Stimulated activated CD4-positive, alpha-beta T cell treated with anti-CD3 and anti-CD28 coated beads, Interleukin-12 subunit alpha, Interleukin-12 subunit beta, amount 100 ng/mL, for 4 hours (primary cell): ENCODE data around the gene EPHX1.
"Not testable (repeated sequence)": the region's sequence is repeated elsewhere in the genome, so short reads cannot be mapped to it uniquely, and the experiment has no call there.

Source experiments
- DNase-seq: peaks from one replicate; pipeline ENCODE4 v3.0.0-alpha.2; 2020

EPHX1 gene

DNA sequence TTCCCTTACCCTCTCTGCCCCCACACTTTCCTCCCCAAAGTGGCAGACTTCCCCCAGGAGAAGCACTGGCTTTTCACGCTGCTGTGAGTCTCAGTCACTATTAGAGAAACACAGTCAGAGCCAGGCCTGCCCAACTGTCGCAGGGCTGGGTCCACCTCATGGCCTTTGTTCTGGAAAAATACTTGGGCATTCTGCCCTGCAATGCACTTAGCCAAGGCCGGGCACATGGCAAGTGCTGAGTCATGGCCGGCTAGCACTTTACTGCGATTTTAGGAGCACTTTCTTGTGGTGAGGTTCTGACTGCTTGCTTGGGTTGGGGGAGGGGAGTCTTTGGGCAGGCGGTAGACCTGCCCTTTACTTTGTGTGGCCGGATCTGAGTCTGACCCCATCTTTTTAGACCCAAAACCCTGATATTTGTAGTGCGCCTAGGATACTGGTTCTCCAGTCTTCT lies 7.7 kb downstream of the EPHX1 start:
- no peak for DNase-seq

GRCh38 chr1:225818229-225818628 lies 8.3 kb downstream of the EPHX1 start:
- DNase-seq, result no peak

GRCh38 chr1:225819346-225820192 lies 9.6 kb downstream of the EPHX1 start:
- DNase-seq, result no peak

DNA sequence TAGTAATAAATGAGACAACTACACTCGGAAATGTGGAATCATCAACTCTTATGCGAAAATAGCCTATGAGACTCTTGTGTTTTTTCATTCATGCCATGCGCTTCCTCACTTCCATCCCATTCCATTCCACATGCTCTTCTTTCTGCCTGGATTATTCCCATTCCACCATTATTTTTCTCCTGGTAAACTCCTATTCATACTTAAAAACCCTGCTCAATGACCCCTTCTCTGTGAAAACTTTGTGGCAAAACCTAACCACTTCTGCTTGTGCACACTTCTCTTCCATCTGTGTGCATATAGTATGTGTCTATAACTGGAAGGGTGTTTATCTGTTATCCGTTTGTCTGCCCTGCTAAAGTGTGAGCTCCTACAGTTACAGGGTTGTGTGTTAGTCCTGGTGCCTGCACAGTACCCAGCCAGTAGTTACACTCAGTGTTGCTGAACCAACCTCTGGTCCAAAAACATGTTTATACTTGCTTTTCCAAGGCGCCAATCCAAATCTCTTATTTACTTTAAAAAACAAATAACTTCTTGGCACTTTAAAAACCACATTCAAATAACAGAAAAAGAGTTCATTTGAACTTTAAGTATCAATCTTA lies 10.7 kb downstream of the EPHX1 start:
- no peak for DNase-seq

- DNase-seq, result no peak
These were observed 12.9 kb downstream of the EPHX1 start for GRCh38 chr1:225822655-225823403.

DNA sequence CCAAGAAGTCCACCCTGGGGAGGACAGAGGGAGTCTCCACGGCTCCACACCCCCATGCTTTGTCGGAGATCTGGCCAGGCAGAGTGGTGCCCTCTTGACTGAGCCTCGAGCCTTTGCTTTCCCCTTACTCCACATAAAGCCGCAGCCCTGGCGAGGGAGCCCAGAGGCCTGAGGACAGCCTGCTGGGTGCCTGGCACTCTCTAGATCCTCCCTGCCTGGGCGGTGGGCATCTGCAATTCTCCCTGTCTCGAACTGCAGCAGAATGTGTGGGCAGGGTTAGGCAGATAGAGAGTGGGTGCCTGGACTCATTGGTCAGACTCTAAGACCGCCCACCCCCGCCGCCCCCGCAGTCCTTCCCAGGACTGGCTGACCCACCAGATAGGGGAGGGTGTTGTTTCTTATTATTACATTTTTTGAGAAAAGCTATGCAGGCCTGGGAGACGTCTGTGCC lies 13.9 kb downstream of the EPHX1 start:
- no peak for DNase-seq

GRCh38 chr1:225824533-225824941 lies 14.6 kb downstream of the EPHX1 start:
- no peak for DNase-seq

- DNase-seq, result no peak
These were observed 15.2 kb downstream of the EPHX1 start for GRCh38 chr1:225825078-225825477.

DNA sequence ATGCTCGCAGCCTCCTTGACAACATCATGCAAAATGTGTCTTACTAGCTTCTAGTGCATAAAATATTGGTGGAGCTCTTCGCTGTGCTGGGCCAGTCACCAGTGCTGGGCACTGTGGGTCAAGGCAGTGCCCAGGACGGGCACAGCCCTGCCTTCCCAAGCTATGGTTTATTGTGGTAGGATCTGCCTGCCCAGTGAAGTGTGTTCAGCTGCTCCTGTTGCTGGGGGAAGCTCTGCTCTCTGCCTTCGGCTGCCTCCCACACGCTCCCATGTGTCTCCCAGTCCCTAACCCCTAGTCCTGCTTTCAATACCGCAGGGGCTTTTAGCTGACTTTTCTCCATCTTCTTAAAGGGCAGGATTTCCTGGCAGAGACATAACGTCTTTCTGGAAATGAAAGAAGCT lies 15.7 kb downstream of the EPHX1 start:
- DNase-seq, result no peak

- DNase-seq, result no peak
These were observed 17.2 kb downstream of the EPHX1 start for GRCh38 chr1:225827076-225827475.

DNA sequence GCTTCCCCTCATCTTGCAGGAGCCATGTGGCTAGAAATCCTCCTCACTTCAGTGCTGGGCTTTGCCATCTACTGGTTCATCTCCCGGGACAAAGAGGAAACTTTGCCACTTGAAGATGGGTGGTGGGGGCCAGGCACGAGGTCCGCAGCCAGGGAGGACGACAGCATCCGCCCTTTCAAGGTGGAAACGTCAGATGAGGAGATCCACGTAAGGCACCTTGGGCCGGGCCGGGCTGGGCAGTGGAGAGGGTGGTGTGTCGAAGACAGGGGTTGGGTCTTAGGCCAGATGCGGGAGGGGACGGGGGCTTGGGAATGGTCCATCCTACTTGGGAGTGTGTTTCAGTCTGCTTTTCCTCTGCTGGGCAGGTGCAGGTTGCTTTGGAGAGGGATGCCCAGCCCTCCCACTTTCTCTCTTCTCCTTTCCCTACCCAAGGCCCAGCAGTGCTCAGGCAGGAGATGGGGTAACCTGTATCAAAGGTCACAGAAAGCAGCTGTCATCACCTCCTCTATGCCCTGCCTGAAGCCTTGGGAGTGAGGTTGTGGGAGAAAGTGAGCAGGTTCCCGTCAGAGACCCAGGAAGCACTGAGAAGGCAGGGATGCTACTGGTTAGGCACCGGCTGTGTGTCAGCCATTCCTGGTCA lies 18.9 kb downstream of the EPHX1 start:
- no peak for DNase-seq

- no peak for DNase-seq
These were observed 20.9 kb downstream of the EPHX1 start for GRCh38 chr1:225830841-225831240.

DNA sequence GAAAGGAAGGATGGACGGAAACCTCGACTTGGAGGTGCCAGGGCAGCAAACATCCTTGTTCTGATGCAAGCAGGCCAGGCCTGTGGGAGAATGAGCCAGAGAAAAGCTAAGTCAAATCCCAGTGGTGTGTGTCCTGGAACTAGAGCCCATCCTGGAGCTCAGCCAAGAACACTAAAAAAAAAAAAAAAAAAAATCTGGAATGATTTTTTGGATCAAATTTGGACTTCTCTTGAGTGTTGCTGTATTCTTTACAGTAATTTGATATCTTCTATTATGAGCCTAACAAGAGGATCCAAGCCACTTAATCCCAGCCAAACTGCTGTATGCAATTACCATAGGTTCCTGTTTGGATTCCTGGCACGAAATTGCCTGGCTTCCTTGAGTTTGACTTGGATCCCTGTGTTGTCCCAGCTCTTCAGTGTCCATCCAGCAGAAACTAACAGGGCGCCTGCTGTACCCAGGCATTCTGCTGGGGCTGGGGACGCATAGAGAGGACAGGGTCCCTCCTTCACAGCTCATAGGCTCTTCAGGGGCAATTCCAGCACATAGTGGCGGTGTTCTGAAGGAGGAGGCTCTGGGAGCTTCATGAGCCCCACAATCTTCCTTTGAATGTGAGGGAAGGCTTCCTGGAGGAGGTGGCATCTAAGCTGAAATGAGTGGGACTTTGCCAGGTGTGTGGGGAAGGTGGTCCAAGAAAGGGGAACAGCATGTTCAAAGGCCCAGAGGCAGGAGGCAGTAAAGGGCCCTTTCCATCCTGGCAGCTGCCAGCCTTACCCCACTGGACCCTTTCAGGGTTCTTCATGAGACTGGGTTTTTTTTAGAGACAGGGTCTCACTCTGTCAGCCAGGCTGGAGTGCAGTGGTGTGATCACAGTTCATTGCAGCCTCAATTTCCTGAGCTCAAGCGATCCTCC lies 24.7 kb downstream of the EPHX1 start:
- DNase-seq, result no peak

DNA sequence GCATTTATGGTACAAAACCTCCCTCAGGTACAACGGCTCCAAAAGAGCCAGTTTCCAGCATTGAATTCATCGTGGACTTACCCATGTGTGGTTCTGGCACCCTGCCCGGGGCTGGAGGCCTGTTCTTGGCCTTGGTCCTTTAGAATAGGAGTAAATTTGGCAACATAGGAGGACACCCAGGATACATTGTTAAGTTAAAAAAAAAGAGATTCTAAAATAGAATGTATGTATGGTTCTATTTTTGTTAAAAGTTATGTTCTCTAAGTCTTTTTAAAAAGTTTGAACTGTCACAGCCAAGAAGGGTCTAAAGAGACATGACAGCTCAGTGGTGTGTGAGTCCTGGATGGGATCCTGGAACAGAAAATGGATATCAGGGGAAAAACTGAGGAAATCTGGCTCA lies 25.9 kb downstream of the EPHX1 start:
- DNase-seq, result no peak

DNA sequence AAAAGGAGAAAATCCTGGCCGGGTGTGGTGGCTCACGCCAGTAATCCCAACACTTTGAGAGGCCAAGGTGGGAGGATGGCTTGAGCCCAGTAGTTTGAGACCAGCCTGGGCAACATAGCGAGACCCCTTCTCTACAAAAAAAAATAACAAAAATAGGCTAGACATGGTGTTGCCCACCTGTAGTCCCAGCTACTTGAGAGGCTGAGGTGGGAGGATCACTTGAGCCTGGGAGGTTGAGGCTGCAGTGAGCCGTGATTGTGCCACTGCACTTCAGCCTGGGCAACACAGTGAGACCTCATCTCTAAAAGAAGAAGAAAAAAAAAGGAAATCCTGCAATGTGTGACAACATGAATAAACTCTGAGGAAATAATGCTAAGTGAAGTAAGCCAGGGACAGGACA lies 26.4 kb downstream of the EPHX1 start:
- DNase-seq, result not testable (repeated sequence)

DNA sequence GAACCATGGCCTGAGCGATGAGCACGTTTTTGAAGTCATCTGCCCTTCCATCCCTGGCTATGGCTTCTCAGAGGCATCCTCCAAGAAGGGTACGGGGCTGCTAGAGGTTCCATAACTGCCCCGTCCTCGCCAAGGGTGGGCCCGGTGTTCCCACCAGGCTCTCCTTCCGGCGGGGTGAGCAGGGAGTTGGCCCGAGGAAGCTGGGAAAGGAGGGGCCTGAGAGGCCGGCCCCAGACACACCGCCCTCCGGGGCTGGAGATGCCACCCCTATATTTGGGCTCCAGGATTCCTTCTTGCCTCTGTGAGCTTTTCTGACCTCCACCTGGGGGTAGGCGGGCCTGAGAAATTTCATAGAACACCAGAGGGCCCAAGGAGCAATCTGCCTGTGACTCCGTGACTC lies 28.9 kb downstream of the EPHX1 start:
- no peak for DNase-seq

GRCh38 chr1:225840223-225840610 lies 30.3 kb downstream of the EPHX1 start:
- DNase-seq, result no peak

DNA sequence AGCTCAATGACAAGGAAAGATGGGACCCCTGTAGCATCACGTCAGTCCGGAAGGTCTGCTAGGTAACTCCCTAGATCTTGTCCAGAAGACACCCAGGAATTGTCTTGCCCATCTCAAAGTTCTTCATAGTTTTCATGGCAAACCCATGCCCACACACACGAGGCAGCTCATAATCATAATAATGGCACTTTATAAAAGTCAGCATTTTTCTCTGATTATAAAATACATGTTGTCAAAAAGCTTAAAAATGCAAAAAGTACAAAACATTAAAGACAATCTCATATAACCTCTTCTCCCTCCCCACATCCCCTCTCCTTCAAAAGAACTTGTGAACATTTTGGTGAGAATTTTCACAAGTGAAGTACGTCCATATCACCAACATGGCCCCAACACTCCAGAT lies 30.8 kb downstream of the EPHX1 start:
- no peak for DNase-seq

DNA sequence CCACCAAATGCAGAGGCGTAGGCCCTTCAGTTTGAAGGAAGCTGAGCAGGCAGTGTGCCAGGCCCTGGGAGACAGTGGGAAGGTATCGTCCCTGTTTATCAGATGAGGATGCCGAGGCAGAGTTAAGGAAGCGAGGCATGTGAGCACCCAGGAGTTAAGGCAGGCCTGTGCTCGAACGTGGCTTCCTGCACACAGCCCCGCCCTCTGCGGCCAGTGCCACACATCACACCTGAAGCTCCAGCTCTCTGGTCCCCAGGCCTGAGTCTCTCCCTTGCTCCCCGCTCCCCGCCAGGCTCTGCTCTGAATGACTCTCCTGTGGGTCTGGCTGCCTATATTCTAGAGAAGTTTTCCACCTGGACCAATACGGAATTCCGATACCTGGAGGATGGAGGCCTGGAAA lies 32.1 kb downstream of the EPHX1 start:
- no peak for DNase-seq

- no peak for DNase-seq
These were observed 33.0 kb downstream of the EPHX1 start for GRCh38 chr1:225842788-225843425.

DNA sequence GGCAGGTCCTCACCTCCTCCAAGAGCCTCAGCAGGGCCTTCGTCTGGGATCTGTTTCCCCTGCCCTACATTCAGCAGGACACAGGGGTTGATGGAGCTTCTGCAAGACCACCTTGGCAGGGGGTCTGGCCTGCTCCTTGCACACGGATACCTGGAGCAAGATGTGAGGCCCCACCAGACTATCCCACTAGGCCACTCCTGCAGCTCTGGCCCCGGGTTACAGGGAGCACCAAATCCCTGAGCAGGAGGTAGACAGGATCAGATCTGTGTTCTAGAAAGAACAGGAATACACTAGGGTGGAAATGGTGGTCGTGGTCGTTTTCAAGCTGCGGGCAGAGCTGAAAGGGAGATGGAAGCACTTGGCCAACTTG lies 33.5 kb downstream of the EPHX1 start:
- no peak for DNase-seq
